Activated CD8-positive, alpha-beta memory T cell treated with anti-CD3 and anti-CD28 coated beads, Interleukin-2, amount 50 U/mL, for 1 hour (primary cell): Measurements from ENCODE around the gene AAR2.

Source experiments
- DNase-seq: peaks from one replicate; pipeline ENCODE4 v3.0.0-alpha.2; 2020; ENCODE audit errors: extremely low read depth

The AAR2 gene

GRCh38 chr20:36279776-36280175 lies 43.5 kb downstream of the AAR2 start:
- DNase-seq: no peak

- DNase-seq: no peak
Observed at GRCh38 chr20:36281785-36282380, 45.6 kb downstream of the AAR2 start.

- no peak for DNase-seq
Observed at GRCh38 chr20:36284751-36285150, 48.5 kb downstream of the AAR2 start.

- DNase-seq: no peak
Observed at GRCh38 chr20:36285746-36286447, 49.6 kb downstream of the AAR2 start.

GRCh38 chr20:36297656-36298055 lies 61.4 kb downstream of the AAR2 start:
- DNase-seq: no peak

- DNase-seq: no peak
Observed at GRCh38 chr20:36298061-36298460, 61.8 kb downstream of the AAR2 start.

- no peak for DNase-seq
Observed at GRCh38 chr20:36298795-36299339, 62.6 kb downstream of the AAR2 start.

GRCh38 chr20:36299459-36299858 lies 63.2 kb downstream of the AAR2 start:
- DNase-seq: no peak

GRCh38 chr20:36301359-36302119 lies 65.3 kb downstream of the AAR2 start:
- no peak for DNase-seq

GRCh38 chr20:36303020-36303595 lies 66.8 kb downstream of the AAR2 start:
- no peak for DNase-seq

GRCh38 chr20:36303831-36304230 lies 67.6 kb downstream of the AAR2 start:
- no peak for DNase-seq

GRCh38 chr20:36304786-36305495 lies 68.7 kb downstream of the AAR2 start:
- no peak for DNase-seq

- no peak for DNase-seq
Observed at GRCh38 chr20:36305602-36306551, 69.6 kb downstream of the AAR2 start, which contains the start of gene DLGAP4. Gene DLGAP4, plus strand, starts transcription at chr20:36306339. Its CDS starts 125,379 bp downstream, at chr20:36431718.
